Germinal center (tissue), 1 donor: Measurements from ENCODE around the gene SEMG2.

Experiments
- DNase-seq: peaks from one replicate; pipeline ENCODE4 v3.0.0; 2012; ENCODE audit warnings: mixed read lengths, low spot score

The SEMG2 gene

GRCh38 chr20:45230631-45231030, 9.5 kb downstream of the SEMG2 start:
- DNase-seq = no peak

GRCh38 chr20:45235995-45236394, 14.8 kb downstream of the SEMG2 start:
- no peak for DNase-seq

- DNase-seq = no peak
These were observed 17.0 kb downstream of the SEMG2 start for GRCh38 chr20:45238139-45238538.

- DNase-seq = no peak
These were observed 24.9 kb downstream of the SEMG2 start for GRCh38 chr20:45246109-45246508.

GRCh38 chr20:45247865-45248264, 26.7 kb downstream of the SEMG2 start:
- DNase-seq = no peak

- no peak for DNase-seq
These were observed 27.4 kb downstream of the SEMG2 start for GRCh38 chr20:45248609-45249008.

GRCh38 chr20:45251884-45252560, 30.8 kb downstream of the SEMG2 start:
- no peak for DNase-seq

GRCh38 chr20:45253261-45253660, 32.1 kb downstream of the SEMG2 start:
- DNase-seq = no peak

- no peak for DNase-seq
These were observed 33.5 kb downstream of the SEMG2 start, which contains the start of gene SLPI for GRCh38 chr20:45254383-45255262. Gene SLPI, minus strand, starts transcription at chr20:45254564. Its CDS starts 21 bp downstream, at chr20:45254543.

GRCh38 chr20:45257161-45257560, 36.0 kb downstream of the SEMG2 start:
- DNase-seq = no peak

GRCh38 chr20:45257711-45258110, 36.5 kb downstream of the SEMG2 start:
- DNase-seq = no peak

- no peak for DNase-seq
These were observed 37.1 kb downstream of the SEMG2 start for GRCh38 chr20:45258259-45258658.

- DNase-seq = no peak
These were observed 37.5 kb downstream of the SEMG2 start for GRCh38 chr20:45258664-45259063.

GRCh38 chr20:45263556-45264266, 42.5 kb downstream of the SEMG2 start:
- DNase-seq = no peak

- DNase-seq = no peak
These were observed 45.8 kb downstream of the SEMG2 start for GRCh38 chr20:45266977-45267376.

GRCh38 chr20:45268531-45268930, 47.4 kb downstream of the SEMG2 start:
- no peak for DNase-seq

GRCh38 chr20:45269056-45269455, 47.9 kb downstream of the SEMG2 start:
- DNase-seq = no peak

- DNase-seq = no peak
These were observed 48.6 kb downstream of the SEMG2 start for GRCh38 chr20:45269754-45270270.
